Measurements from ENCODE around the gene RSBN1L. TPM values are rescaled to one million over a fixed set of nuclear protein-coding genes. Genes with fewer than 3 reads are reported as not detected.

Gene RSBN1L
- total RNA-seq, 1 donor from 2014 or later: 11.3 TPM

DNA sequence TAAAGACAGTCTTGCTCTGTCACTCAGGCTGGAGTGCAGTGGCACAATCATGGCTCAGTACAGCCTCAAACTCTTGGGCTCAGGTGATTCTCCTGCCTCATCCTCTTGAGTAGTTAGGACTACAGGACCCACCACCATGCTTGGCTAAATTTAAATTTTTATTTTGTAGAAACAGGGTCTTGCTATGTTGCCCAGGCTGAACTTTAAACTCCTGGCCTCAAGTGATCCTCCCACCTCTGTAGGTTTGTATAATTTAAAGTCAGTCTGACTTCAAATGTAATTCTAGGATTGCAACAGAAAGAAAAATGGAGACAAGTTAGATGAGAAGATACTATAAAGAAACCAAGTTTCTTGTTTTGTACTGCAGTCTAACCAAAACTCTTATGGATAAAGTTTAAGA lies 90.5 kb downstream of the RSBN1L start:
- Histone ChIP-seq H3K27me3 (no peaks in the 10 kb centered on the region), H3K9me3 (no peaks in the 10 kb centered on the region), H3K36me3 (no peaks in the 10 kb centered on the region), H3K4me3 (no peak overlapping the region), H3K4me1 (peaks cover 4% of the 10 kb centered on the region), H3K27ac (no peak overlapping the region)
- no peak for DNase-seq (ENCODE audit: extremely low spot score in 2 of 2)
- intact Hi-C loops (cut with DNase I): no loop called here
- TF ChIP-seq POLR2AphosphoS5 (IDR thresholded peaks at IDR 0.05; ENCODE audit: insufficient read depth in 1 of 2, low read depth in 1 of 2): no peak
- no peak for TF ChIP-seq POLR2A (IDR thresholded peaks at IDR 0.05)
- TF ChIP-seq, protein P1, sequence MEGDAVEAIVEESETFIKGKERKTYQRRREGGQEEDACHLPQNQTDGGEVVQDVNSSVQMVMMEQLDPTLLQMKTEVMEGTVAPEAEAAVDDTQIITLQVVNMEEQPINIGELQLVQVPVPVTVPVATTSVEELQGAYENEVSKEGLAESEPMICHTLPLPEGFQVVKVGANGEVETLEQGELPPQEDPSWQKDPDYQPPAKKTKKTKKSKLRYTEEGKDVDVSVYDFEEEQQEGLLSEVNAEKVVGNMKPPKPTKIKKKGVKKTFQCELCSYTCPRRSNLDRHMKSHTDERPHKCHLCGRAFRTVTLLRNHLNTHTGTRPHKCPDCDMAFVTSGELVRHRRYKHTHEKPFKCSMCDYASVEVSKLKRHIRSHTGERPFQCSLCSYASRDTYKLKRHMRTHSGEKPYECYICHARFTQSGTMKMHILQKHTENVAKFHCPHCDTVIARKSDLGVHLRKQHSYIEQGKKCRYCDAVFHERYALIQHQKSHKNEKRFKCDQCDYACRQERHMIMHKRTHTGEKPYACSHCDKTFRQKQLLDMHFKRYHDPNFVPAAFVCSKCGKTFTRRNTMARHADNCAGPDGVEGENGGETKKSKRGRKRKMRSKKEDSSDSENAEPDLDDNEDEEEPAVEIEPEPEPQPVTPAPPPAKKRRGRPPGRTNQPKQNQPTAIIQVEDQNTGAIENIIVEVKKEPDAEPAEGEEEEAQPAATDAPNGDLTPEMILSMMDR (IDR thresholded peaks at IDR 0.05): no peak

DNA sequence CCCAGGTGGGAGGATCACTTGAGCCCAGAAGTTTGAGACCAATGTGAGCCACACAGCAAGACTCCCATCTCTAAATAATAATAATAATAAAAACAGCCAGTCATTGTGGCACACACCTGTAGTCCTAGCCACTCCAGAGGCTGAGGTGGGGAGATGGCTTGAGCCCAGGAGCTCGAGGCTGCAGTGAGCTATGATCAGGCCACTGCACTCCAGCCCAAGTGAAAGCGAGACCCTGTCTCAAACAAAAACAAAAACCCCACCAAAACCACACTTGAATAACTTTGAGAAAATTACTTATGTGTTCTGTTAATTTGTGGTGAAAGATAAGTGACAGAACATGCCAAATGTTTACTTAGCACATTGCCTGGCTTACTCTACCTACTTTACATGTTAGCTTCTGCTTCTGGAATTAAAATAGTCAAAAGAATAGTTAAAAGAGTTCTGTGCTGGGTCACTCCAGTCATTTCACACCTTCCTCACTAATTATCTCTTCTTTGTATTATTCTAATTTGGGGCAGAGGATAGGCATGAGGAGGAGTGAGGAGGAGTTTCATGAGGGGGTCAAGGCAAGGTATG lies 92.2 kb downstream of the RSBN1L start:
- H3K27ac ChIP-seq: no peak overlapping the region
- intact Hi-C loops (cut with DNase I): no loop called here
- no peaks in the 10 kb centered on the region for H3K27me3 ChIP-seq
- no peaks in the 10 kb centered on the region for H3K36me3 ChIP-seq
- peaks cover 16% of the 10 kb centered on the region for H3K4me1 ChIP-seq
- H3K9me3 ChIP-seq: no peaks in the 10 kb centered on the region
- TF ChIP-seq POLR2A (IDR thresholded peaks at IDR 0.05): no peak
- TF ChIP-seq, protein P1 (IDR thresholded peaks at IDR 0.05): no peak
- TF ChIP-seq POLR2AphosphoS5 (IDR thresholded peaks at IDR 0.05; ENCODE audit: insufficient read depth in 1 of 2, low read depth in 1 of 2): no peak
- DNase-seq (ENCODE audit: extremely low spot score in 2 of 2): no peak
- no peak overlapping the region for H3K4me3 ChIP-seq

DNA sequence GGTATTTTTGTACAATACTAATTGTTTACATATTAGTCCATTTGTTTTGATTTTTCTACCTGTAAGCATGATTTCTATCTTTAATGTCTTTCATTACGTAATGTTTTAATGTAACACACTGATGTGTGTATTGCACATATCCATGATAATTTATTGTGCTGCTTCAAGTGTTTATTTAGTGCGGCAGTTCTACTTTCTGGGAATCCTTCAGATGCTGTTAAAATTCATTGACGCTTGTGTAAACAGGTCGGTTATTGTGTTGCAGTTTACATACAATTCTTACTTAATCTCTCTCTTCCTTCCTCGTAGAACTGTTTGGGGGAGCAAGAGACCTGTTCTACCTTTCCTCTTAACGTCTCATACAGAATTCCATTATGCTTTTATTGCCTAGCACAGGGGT lies 95.1 kb downstream of the RSBN1L start:
- Histone ChIP-seq H3K27me3 (no peaks in the 10 kb centered on the region), H3K4me1 (peaks cover 17% of the 10 kb centered on the region), H3K27ac (peak overlapping the region; percentile 3), H3K36me3 (no peaks in the 10 kb centered on the region), H3K4me3 (no peak overlapping the region), H3K9me3 (no peaks in the 10 kb centered on the region)
- DNase-seq (ENCODE audit: extremely low spot score in 2 of 2): no peak
- intact Hi-C loops (cut with DNase I): no loop called here
- TF ChIP-seq POLR2A (IDR thresholded peaks at IDR 0.05): no peak
- TF ChIP-seq, protein P1 (IDR thresholded peaks at IDR 0.05): no peak
- TF ChIP-seq POLR2AphosphoS5 (IDR thresholded peaks at IDR 0.05; ENCODE audit: insufficient read depth in 1 of 2, low read depth in 1 of 2): no peak

DNA sequence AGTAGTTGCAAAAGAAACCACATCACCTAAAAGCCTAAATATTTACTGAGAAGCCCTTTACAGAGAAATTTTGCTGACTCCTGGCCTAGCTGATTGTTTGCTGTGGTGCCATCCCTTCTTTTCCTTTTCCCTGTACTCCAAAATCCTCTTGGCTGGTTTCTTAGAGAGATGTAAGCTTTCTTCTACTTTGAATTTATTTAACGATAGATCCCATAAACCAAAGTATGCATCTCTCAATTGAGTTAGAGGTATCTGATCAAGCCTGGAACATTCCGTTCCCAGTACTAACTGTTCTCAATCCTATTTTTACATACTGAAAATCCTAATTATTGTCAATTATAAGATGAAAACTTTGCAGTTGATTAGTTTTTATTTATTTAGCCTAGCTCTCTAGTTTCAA lies 95.7 kb downstream of the RSBN1L start:
- H3K4me3 ChIP-seq: no peak overlapping the region
- H3K36me3 ChIP-seq: no peaks in the 10 kb centered on the region
- peaks cover 23% of the 10 kb centered on the region for H3K4me1 ChIP-seq
- H3K27me3 ChIP-seq: no peaks in the 10 kb centered on the region
- peak overlapping the region; percentile 3 for H3K27ac ChIP-seq
- no peaks in the 10 kb centered on the region for H3K9me3 ChIP-seq
- TF ChIP-seq POLR2AphosphoS5 (IDR thresholded peaks at IDR 0.05; ENCODE audit: insufficient read depth in 1 of 2, low read depth in 1 of 2) (no peak), POLR2A (IDR thresholded peaks at IDR 0.05) (no peak)
- TF ChIP-seq, protein P1 (IDR thresholded peaks at IDR 0.05): no peak
- intact Hi-C loops (cut with DNase I): no loop called here
- no peak for DNase-seq (ENCODE audit: extremely low spot score in 2 of 2)

DNA sequence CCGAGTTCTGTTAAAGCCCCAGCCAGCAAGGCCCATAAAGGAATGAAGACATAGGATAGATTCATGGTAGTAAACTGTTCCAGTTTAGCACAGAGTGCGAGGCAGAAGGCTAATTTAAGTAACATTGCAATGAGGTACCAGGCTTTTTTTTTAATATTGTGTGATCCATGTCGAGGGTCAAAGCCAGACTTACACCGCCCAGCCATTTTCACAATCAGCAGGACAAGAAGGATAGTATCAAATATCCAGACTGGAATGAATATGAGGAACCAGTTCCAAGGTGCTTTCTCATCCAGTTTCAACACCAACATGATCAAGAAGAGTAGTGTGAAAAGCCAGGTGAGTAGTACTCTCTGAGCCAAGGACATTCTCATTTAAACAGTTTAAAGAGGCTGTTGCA lies 97.7 kb downstream of the RSBN1L start:
- no peak for TF ChIP-seq POLR2A (IDR thresholded peaks at IDR 0.05)
- TF ChIP-seq, protein P1 (IDR thresholded peaks at IDR 0.05): no peak
- no peak for TF ChIP-seq POLR2AphosphoS5 (IDR thresholded peaks at IDR 0.05; ENCODE audit: insufficient read depth in 1 of 2, low read depth in 1 of 2)

More for the DNA sequence above, 97.7 kb downstream of the RSBN1L start:
- DNase-seq (ENCODE audit: extremely low spot score in 2 of 2): no peak
- Histone ChIP-seq H3K27ac (no peak overlapping the region), H3K36me3 (no peaks in the 10 kb centered on the region), H3K4me3 (no peak overlapping the region), H3K4me1 (peaks cover 31% of the 10 kb centered on the region), H3K27me3 (no peaks in the 10 kb centered on the region), H3K9me3 (no peaks in the 10 kb centered on the region)
- intact Hi-C loops (cut with DNase I): no loop called here

Data from vagina (tissue), 2 donors.